ENCODE results near the gene CAPN1.

CAPN1 gene

DNA sequence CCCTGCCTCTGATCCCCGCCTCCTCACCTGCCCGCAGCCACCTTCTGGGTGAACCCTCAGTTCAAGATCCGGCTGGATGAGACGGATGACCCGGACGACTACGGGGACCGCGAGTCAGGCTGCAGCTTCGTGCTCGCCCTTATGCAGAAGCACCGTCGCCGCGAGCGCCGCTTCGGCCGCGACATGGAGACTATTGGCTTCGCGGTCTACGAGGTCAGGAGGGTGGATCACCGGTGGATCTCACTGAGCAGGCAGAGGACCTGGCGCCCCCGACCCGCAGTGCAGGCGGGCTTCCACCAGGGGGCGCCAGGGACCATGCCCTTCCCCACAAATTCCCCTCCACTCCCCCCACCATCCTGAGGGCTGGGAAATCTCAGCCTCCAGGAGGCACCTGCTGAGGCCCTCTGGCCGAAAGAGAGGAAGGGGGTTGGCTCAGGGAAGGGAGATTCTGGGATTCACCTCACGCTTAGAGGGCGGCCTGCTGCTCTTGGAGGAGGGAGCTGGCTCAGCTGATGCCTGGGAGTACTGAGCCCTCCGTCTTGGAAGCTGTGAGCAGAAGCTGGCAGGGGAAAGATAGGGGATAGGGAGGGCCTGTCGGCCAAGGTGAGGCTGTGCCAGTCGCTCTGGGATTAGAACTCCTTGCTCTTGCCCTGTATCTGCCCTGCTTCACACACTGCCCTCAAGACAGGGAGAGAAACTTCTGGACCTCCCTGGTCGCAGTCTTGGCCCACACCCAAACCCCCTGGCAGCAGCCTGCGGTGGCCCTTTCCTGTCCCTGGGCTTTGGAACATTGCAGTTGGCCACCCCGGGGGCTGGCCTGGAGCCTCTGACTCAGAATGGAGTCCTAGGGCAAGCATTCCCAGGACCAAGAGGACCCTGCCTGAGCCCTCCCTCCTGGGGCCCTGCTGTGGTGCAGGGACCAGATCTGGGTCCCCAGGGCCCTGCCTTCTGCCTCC, 23.2 kb downstream of the CAPN1 start:
- no peak overlapping the region for H3K27ac ChIP-seq
- TF ChIP-seq ZFX (IDR thresholded peaks at IDR 0.05) (no peak), CTCF (conservative IDR thresholded peaks at IDR 0.05) (peak; percentile 99)

DNA sequence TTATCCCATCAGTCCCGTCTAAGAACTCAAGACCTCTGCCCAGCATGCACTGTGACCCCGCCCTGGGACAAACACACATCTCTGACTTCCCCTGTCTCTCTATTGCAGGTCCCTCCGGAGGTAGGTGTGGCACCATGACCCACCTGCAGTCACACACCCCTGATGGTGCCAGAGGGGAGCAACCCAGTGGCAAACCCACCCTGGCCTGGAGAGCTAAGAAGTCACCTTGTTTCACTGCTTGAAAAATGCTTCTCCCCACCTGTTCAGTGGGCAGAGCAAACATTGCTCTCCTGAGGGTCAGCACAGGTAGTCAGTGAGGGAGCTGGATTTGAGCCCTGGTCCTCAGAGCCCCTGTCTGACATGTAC, 23.9 kb downstream of the CAPN1 start:
- TF ChIP-seq CTCF (conservative IDR thresholded peaks at IDR 0.05) (no peak), ZFX (IDR thresholded peaks at IDR 0.05) (no peak)
- no peak overlapping the region for H3K27ac ChIP-seq

DNA sequence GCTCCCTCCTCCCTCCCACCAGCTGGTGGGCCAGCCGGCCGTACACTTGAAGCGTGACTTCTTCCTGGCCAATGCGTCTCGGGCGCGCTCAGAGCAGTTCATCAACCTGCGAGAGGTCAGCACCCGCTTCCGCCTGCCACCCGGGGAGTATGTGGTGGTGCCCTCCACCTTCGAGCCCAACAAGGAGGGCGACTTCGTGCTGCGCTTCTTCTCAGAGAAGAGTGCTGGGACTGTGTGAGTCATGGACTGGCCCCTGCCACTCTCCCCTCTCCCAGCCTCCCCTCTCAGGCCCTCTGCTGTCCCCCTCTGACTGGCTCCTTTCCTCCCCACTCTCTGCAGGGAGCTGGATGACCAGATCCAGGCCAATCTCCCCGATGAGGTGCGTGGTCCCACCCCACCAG, 24.7 kb downstream of the CAPN1 start:
- no peak overlapping the region for H3K27ac ChIP-seq
- no peak for TF ChIP-seq CTCF (conservative IDR thresholded peaks at IDR 0.05)
- no peak for TF ChIP-seq ZFX (IDR thresholded peaks at IDR 0.05)

- H3K27ac ChIP-seq = no peak overlapping the region
- no peak for TF ChIP-seq CTCF (conservative IDR thresholded peaks at IDR 0.05)
- TF ChIP-seq ZFX (IDR thresholded peaks at IDR 0.05) = no peak
Observed at GRCh38 chr11:65206901-65207300, 25.2 kb downstream of the CAPN1 start.

GRCh38 chr11:65207918-65208784, 26.4 kb downstream of the CAPN1 start:
- TF ChIP-seq ZFX (IDR thresholded peaks at IDR 0.05) (no peak), CTCF (conservative IDR thresholded peaks at IDR 0.05) (no peak)
- H3K27ac ChIP-seq = no peak overlapping the region

DNA sequence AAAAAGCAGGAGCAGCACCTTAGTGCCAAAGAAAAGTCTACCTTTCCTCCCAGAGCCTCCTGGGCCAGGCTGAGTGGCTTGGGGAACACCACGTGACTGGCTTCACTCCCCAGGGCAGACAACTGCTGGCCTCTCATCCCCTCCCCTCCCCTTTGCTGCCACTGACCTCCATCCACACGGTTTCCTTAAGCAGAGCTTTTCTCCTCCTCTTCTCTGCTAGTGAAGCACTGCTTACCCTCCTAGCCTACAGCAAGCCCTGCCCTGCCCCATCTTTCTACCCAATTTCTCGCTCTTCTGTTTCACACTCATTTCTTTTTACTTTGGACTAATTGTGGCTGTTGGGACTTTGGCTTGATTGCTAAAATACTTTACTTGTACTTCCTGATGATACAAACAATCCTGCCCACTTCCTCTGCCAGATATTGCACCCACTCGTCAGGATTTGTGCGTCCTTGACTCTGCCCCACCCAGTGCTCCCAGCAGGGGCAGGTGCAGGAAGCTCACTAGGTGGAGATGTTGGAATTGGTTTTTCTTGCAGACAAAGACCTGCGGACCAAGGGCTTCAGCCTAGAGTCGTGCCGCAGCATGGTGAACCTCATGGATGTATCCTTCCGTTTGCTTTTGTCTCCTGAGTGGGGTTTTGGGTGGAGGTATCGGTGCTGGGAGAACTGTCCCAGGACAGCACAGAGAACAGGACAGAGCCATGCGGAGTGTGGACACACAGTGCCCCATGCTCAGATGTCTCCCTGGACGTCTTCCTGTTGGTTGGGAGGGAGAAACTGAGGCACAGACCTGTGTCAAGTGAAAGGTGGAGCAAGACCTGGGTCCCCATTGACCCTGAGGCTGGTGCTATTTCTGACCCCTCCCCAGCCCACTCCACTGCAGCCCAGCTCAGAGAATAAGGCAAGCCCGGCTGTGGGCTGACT, 27.3 kb downstream of the CAPN1 start:
- TF ChIP-seq ZFX (IDR thresholded peaks at IDR 0.05) = no peak
- no peak for TF ChIP-seq CTCF (conservative IDR thresholded peaks at IDR 0.05)
- no peak overlapping the region for H3K27ac ChIP-seq
